ENCODE data around the gene POU2F1. TPM values are rescaled to one million over a fixed set of nuclear protein-coding genes. Genes with fewer than 3 reads are reported as not detected.

The POU2F1 gene
- polyA plus RNA-seq, 2 of the 4 experiments (the other 2 are of a cell fraction) = 2.9 to 9.4 TPM

DNA sequence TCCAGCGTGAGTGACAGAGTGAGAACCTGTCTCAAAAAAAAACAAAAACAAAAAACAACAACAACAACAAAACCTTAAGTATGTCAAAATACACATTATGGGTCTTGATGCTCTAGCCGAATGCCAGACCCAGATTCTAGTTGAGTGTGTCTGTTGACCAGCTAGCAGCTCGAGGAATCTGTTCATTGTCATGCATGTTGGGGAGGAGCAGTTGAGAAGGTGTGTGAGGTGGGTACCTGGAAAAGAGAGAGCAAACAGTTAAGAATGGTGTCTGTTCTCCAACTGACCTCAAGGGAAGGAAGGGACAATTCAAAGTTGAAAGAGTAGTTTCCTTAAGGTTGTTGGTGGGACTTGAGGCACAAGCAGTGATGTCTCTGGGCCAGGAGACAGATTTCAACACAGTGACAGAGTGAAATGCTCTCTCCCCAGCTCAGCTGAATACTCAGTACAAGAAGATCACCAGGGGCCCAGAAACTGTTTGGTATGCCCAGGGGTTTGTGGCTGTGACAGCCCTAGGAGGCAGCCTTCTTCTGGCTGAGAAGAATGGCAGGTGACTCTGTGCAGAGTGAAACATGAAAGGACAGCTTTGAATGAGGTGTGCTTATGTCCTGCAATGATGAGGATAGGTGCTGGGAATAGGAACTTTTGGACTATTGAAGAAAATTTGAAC is 14.4 kb upstream of the POU2F1 start:
- H3K4me3 ChIP-seq = no peak overlapping the region
- H3K27ac ChIP-seq = no peak overlapping the region
- POLR2A ChIA-PET = no interaction called here
- 61% methylated on average over 3 of the region's 3 CpGs for WGBS (ENCODE audit: missing lambda C conversion rate)
- H3K4me1 ChIP-seq = 0 out of 3 replicates have a peak, but pooled peaks cover 2% of the 10 kb centered on the region
- DNase-seq (ENCODE audit: low read depth in 1 of 2, low spot score in 1 of 2) (no peak), FAIRE-seq (no peak), ATAC-seq (peak in 1 of 2 experiments; percentile 54; a peak in 3 of 6 replicates)
- CTCF ChIA-PET = interaction anchor here (0.9 kb wide), 1 partner anchor 12 kb away, joined by 3 read pairs; no protein-coding TSS in a partner anchor
- H3K9me3 ChIP-seq = 0 out of 3 replicates have a peak, but pooled peaks cover 6% of the 10 kb centered on the region
- TF ChIP-seq FOXS1 (CRISPR knock-in tag; IDR thresholded peaks at IDR 0.05) (no peak), JUNB (IDR thresholded peaks at IDR 0.05) (no peak), HOXA7 (CRISPR knock-in tag; IDR thresholded peaks at IDR 0.05) (no peak), RAD21 (conservative IDR thresholded peaks at IDR 0.05 in 1 of 2, IDR thresholded peaks at IDR 0.05 in 1 of 2) (no peak), HEYL (CRISPR knock-in tag; IDR thresholded peaks at IDR 0.05) (no peak), HOXB13 (CRISPR knock-in tag; IDR thresholded peaks at IDR 0.05; ENCODE audit: low read depth) (no peak), EHF (CRISPR knock-in tag; IDR thresholded peaks at IDR 0.05) (no peak), RCOR1 (IDR thresholded peaks at IDR 0.05; ENCODE audit: low read depth, low read length) (no peak), KDM5A (IDR thresholded peaks at IDR 0.05) (no peak)
- TF ChIP-seq, protein P1, sequence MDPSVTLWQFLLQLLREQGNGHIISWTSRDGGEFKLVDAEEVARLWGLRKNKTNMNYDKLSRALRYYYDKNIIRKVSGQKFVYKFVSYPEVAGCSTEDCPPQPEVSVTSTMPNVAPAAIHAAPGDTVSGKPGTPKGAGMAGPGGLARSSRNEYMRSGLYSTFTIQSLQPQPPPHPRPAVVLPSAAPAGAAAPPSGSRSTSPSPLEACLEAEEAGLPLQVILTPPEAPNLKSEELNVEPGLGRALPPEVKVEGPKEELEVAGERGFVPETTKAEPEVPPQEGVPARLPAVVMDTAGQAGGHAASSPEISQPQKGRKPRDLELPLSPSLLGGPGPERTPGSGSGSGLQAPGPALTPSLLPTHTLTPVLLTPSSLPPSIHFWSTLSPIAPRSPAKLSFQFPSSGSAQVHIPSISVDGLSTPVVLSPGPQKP (IDR thresholded peaks at IDR 0.05; ENCODE audit: low read depth, low read length) = no peak
- TF ChIP-seq, protein P2, sequence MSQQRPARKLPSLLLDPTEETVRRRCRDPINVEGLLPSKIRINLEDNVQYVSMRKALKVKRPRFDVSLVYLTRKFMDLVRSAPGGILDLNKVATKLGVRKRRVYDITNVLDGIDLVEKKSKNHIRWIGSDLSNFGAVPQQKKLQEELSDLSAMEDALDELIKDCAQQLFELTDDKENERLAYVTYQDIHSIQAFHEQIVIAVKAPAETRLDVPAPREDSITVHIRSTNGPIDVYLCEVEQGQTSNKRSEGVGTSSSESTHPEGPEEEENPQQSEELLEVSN (IDR thresholded peaks at IDR 0.05; ENCODE audit: borderline replicate concordance, low read depth) = no peak
- TF ChIP-seq, protein P3, sequence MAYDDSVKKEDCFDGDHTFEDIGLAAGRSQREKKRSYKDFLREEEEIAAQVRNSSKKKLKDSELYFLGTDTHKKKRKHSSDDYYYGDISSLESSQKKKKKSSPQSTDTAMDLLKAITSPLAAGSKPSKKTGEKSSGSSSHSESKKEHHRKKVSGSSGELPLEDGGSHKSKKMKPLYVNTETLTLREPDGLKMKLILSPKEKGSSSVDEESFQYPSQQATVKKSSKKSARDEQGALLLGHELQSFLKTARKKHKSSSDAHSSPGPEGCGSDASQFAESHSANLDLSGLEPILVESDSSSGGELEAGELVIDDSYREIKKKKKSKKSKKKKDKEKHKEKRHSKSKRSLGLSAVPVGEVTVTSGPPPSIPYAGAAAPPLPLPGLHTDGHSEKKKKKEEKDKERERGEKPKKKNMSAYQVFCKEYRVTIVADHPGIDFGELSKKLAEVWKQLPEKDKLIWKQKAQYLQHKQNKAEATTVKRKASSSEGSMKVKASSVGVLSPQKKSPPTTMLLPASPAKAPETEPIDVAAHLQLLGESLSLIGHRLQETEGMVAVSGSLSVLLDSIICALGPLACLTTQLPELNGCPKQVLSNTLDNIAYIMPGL (CRISPR knock-in tag; IDR thresholded peaks at IDR 0.05; ENCODE audit: borderline replicate concordance) = no peak
- TF ChIP-seq, protein P4, sequence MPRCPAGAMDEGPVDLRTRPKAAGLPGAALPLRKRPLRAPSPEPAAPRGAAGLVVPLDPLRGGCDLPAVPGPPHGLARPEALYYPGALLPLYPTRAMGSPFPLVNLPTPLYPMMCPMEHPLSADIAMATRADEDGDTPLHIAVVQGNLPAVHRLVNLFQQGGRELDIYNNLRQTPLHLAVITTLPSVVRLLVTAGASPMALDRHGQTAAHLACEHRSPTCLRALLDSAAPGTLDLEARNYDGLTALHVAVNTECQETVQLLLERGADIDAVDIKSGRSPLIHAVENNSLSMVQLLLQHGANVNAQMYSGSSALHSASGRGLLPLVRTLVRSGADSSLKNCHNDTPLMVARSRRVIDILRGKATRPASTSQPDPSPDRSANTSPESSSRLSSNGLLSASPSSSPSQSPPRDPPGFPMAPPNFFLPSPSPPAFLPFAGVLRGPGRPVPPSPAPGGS (IDR thresholded peaks at IDR 0.05) = no peak
- H3K4me2 ChIP-seq = no peak overlapping the region

DNA sequence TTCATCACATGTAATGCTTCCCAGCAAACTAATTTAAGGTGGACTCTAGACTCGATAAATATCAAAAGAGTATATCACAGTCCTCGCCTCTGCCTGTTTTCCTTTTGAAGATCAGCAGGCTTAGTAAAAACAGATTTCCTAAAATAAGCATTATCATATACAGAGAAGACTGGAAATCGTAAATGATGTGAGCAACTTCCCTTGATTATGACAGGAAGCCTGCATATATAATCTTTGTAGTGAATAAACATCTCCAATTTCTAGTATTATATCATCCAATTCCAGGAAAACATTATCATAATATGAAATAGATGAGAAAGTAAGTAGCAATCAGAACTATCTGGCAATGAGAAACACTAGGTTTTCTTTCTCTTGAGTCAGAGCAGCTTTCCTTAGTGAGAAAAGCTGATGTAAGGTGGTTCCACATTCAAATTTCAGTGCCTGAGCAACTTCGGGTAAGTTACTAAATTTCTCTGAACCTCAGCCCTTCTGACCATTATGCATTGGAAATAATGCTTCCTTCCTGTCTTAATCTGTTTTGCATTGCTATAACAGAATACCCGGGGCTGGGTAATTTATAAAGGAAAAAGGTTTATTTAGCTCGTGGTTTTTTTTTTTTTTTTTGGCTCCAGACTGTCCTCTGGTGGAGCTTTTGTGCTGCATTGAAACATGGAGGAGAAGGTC is 12.6 kb upstream of the POU2F1 start:
- ATAC-seq (peak; percentile 47 to 55; a peak in 3 of 6 replicates), DNase-seq (ENCODE audit: low read depth in 1 of 2, low spot score in 1 of 2) (no peak), FAIRE-seq (no peak)
- WGBS (ENCODE audit: missing lambda C conversion rate) = 35% methylated on average over 6 of the region's 6 CpGs
- H3K4me3 ChIP-seq = no peak overlapping the region
- POLR2A ChIA-PET = interaction anchor here (0.6 to 1.0 kb wide), 2 partner anchors 12 to 34 kb away, joined by 3 to 6 read pairs; partner anchors contain the start of gene POU2F1
- TF ChIP-seq, protein P5, sequence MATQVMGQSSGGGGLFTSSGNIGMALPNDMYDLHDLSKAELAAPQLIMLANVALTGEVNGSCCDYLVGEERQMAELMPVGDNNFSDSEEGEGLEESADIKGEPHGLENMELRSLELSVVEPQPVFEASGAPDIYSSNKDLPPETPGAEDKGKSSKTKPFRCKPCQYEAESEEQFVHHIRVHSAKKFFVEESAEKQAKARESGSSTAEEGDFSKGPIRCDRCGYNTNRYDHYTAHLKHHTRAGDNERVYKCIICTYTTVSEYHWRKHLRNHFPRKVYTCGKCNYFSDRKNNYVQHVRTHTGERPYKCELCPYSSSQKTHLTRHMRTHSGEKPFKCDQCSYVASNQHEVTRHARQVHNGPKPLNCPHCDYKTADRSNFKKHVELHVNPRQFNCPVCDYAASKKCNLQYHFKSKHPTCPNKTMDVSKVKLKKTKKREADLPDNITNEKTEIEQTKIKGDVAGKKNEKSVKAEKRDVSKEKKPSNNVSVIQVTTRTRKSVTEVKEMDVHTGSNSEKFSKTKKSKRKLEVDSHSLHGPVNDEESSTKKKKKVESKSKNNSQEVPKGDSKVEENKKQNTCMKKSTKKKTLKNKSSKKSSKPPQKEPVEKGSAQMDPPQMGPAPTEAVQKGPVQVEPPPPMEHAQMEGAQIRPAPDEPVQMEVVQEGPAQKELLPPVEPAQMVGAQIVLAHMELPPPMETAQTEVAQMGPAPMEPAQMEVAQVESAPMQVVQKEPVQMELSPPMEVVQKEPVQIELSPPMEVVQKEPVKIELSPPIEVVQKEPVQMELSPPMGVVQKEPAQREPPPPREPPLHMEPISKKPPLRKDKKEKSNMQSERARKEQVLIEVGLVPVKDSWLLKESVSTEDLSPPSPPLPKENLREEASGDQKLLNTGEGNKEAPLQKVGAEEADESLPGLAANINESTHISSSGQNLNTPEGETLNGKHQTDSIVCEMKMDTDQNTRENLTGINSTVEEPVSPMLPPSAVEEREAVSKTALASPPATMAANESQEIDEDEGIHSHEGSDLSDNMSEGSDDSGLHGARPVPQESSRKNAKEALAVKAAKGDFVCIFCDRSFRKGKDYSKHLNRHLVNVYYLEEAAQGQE (IDR thresholded peaks at IDR 0.05) = no peak
- no peak for TF ChIP-seq RARB (CRISPR knock-in tag; IDR thresholded peaks at IDR 0.05)
- peak in 1 of 2 experiments; percentile 27; a peak in 2 of 5 replicates for TF ChIP-seq RAD21 (conservative IDR thresholded peaks at IDR 0.05 in 1 of 2, IDR thresholded peaks at IDR 0.05 in 1 of 2)
- TF ChIP-seq, protein P6, sequence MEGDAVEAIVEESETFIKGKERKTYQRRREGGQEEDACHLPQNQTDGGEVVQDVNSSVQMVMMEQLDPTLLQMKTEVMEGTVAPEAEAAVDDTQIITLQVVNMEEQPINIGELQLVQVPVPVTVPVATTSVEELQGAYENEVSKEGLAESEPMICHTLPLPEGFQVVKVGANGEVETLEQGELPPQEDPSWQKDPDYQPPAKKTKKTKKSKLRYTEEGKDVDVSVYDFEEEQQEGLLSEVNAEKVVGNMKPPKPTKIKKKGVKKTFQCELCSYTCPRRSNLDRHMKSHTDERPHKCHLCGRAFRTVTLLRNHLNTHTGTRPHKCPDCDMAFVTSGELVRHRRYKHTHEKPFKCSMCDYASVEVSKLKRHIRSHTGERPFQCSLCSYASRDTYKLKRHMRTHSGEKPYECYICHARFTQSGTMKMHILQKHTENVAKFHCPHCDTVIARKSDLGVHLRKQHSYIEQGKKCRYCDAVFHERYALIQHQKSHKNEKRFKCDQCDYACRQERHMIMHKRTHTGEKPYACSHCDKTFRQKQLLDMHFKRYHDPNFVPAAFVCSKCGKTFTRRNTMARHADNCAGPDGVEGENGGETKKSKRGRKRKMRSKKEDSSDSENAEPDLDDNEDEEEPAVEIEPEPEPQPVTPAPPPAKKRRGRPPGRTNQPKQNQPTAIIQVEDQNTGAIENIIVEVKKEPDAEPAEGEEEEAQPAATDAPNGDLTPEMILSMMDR (IDR thresholded peaks at IDR 0.05) = peak; percentile 42
- TF ChIP-seq SMC3 (IDR thresholded peaks at IDR 0.05) = peak; percentile 35; the same call in 2 of the 3 replicates
- no peak for TF ChIP-seq CEBPB (IDR thresholded peaks at IDR 0.05)
- H3K4me1 ChIP-seq = 0 out of 3 replicates have a peak, but pooled peaks cover 2% of the 10 kb centered on the region
- H3K27ac ChIP-seq = no peak overlapping the region
- peak overlapping the region; percentile 29; the same call in 1 of the 3 replicates for H3K4me2 ChIP-seq
- CTCF ChIA-PET = interaction anchor here (1.0 to 1.2 kb wide), 3 partner anchors 12 to 141 kb away, joined by 3 to 6 read pairs (median 3); no protein-coding TSS in a partner anchor
- 0 out of 3 replicates have a peak, but pooled peaks cover 6% of the 10 kb centered on the region for H3K9me3 ChIP-seq

Measured in A549 (cell line).